Spleen (tissue), 11 donors: ENCODE data around the gene ADARB2. TPM values are rescaled to one million over a fixed set of nuclear protein-coding genes. Genes with fewer than 3 reads are reported as not detected.

Source experiments
- DNase-seq: peaks from one replicate; pipeline ENCODE4 v3.0.0-alpha.2; 2020
- H3K27ac ChIP-seq, 8 donors: fragments of 200-600 bp; sonication (generic) in 7 of 8; 1 replicate in 4 of 8; 2 replicates in 4 of 8; pipeline versions ENCODE4 v1.5.0 to v1.8.0; 2016 to 2021; ENCODE audit warnings: inconsistent platforms in 4 of 8, mild to moderate bottlenecking in 4 of 8, moderate library complexity in 1 of 8
- H3K27me3 ChIP-seq, 7 donors: fragments of 200-600 bp; sonication (generic) in 6 of 7; replicated peaks in 1 of 7; 1 replicate in 4 of 7; 2 replicates in 3 of 7; pipeline versions ENCODE4 v1.5.0 to v1.8.0; 2016 to 2021; ENCODE audit warnings: inconsistent platforms in 3 of 7, mild to moderate bottlenecking in 1 of 7
- H3K36me3 ChIP-seq, 6 donors: fragments of 200-600 bp; sonication (generic) in 5 of 6; 1 replicate in 4 of 6; 2 replicates in 2 of 6; pipeline versions ENCODE4 v1.5.0 to v1.8.0; 2016 to 2021; ENCODE audit warnings: inconsistent platforms in 2 of 6
- H3K4me1 ChIP-seq, 6 donors: fragments of 200-600 bp; sonication (generic) in 5 of 6; 1 replicate in 3 of 6; 2 replicates in 3 of 6; pipeline versions ENCODE4 v1.5.0 to v1.8.0; 2016 to 2021; ENCODE audit warnings: inconsistent platforms in 3 of 6
- H3K4me3 ChIP-seq, 8 donors: fragments of 200-600 bp; sonication (generic) in 7 of 8; 1 replicate in 4 of 8; 2 replicates in 4 of 8; pipeline versions ENCODE4 v1.5.0 to v1.8.0; 2016 to 2021; ENCODE audit warnings: inconsistent platforms in 4 of 8, mild to moderate bottlenecking in 4 of 8, moderate library complexity in 2 of 8
- H3K9me3 ChIP-seq, 8 donors: fragments of 200-600 bp; sonication (generic) in 7 of 8; 1 replicate in 4 of 8; 2 replicates in 4 of 8; pipeline versions ENCODE4 v1.5.0 to v1.8.0; 2016 to 2021; ENCODE audit warnings: inconsistent platforms in 4 of 8
- POLR2A ChIP-seq, 3 donors: fragments of 450-650 bp; IDR thresholded peaks; one replicate each; pipeline ENCODE4 v1.5.1; 2017; ENCODE audit warnings: antibody characterized with exemption in 3 of 3, mild to moderate bottlenecking in 1 of 3
- POLR2AphosphoS5 ChIP-seq, 3 donors: sonication (generic); formaldehyde crosslinking; IDR thresholded peaks; one replicate each; pipeline ENCODE4 v1.5.1; 2017; ENCODE audit warnings: antibody characterized with exemption in 3 of 3
- WGBS, 5 donors: extraction: QIAGEN DNeasy Blood & Tissue Kit in 3 of 5; methylation state at CpG; one replicate each; pipeline versions ENCODE4 v1.1.5 to v1.1.7; 2013 to 2018; 5-methylcytosine and 5-hydroxymethylcytosine counted together
- intact Hi-C: fragments of 100-400 bp; cut with DNase I; formaldehyde crosslinking; loops from one replicate; pipeline ENCODE4 v1.15.0; 2023; ENCODE audit warnings: low total_unique reads
- polyA plus RNA-seq, 3 donors: library from polyadenylated mRNA; stranded (reverse); fragments of 200-250 nt; gene quantifications; one replicate each; pipeline ENCODE4 v1.2.1, GENCODE V29; 2013
- total RNA-seq, 7 donors: library from RNA; depleted of rRNA in 3 of 7; stranded (reverse); fragments of >200 nt in 3 of 7; fragmentation: NEBNext Ultra II Directional in 4 of 7; extraction: Animal tissue kit (Norgen Biotek cat#: 25700) in 4 of 7; gene quantifications; one replicate each; pipeline versions ENCODE4 v1.1.0 to v1.2.1, GENCODE V29; 2016 to 2021
- TF ChIP-seq, protein P1 (sequence below), 11 experiments: fragments of 200-600 bp in 7 of 11; fragments of 450-650 bp in 4 of 11; sonication (generic) in 4 of 11; IDR thresholded peaks in 8 of 11; conservative IDR thresholded peaks in 3 of 11; 1 replicate in 7 of 11; 2 replicates in 4 of 11; pipeline versions ENCODE4 v1.4.0 to v1.8.0; 2016 to 2021; ENCODE audit warnings: antibody characterized with exemption in 11 of 11, inconsistent platforms in 4 of 11, mild to moderate bottlenecking in 1 of 11
- donor health status: healthy with polysubstance abuse.
- donor health status: DM: no; HTN: no; CAD: no; lungs with moderate emphysema.
- donor health status: DM: no; HTN: no; CAD: no.
- donor health status: Bipolar disorder and iron deficiency.
- donor health status: healthy.
- donor health status: DM: no; HTN: no; CAD: no.
- donor health status: DM: yes; HTN: yes; CAD: no.

The ADARB2 gene
- total and polyA plus RNA-seq, 10 donors = 0.05 to 8.1 (median 0.96) TPM

DNA sequence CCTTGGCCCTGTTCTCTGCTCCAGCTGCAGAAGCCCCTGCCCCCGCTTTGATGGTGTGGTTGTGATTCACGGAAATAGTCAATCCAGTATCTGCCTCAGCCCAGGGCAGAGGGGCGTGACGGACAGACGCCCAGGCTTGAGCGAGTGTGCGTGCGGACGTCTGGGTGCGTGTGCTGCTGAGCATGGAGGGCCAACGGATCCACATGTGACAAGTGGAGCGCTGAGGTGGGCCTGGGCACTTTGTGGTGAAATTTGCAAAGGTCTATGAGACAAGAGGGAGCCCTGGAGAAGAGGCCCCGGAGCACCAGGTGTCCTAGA lies 586.7 kb downstream of the ADARB2 start:
- Histone ChIP-seq H3K27me3 (peaks cover 0 to 7% (median 0%) of the 10 kb centered on the region in 7 donors), H3K4me3 (no peak overlapping the region)
- WGBS, 5 donors = 81 to 92% (median 87%) methylated on average over 12 to 13 of the region's 13 CpGs

DNA sequence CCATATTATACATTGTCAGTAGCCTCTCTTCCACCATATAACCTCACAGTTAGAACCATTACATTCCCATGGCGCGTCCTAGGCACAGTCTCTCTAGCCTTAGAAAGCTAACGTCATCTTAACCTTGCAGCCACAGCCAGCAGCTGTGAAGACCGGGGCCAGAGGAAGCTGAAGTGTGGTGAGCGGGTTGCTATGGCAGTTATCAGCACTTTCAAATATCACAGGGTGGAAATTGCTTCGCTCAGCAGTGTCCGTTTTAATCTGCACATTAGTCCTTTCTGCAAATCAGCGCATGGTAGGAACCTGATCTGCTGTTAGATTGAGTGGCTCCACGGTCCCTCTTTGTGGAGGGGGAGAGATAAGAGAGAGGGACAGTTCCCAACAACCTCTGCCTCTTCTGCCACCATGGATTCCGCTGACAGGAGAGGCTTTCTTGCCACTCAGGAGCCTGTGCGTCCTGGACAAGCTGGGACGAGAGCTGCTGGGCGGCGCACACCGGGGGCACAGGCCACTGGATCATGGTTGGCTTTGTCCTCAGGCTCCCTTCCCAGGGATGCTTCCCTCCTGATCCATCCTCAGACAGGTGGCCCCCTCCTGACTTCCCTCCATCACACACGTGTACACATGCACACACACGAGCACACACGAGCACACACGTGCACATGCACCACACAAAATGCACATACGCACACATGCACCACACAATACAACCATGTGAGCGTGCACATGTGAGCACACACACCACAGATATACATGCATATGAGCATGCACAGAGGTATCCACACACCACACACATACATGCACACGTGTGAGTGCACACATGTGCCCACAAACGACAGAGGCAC lies 587.3 kb downstream of the ADARB2 start:
- H3K4me1 ChIP-seq = peaks cover 0 to 17% (median 2%) of the 10 kb centered on the region in 6 donors
- no peak overlapping the region for H3K27ac ChIP-seq
- DNase-seq = peak; percentile 72
- intact Hi-C loops = no loop called here
- peak in 2 of 3 donors; percentile 43 to 65 for TF ChIP-seq POLR2AphosphoS5 (IDR thresholded peaks at IDR 0.05)
- TF ChIP-seq POLR2A (IDR thresholded peaks at IDR 0.05) = no peak
- H3K36me3 ChIP-seq = no peaks in the 10 kb centered on the region
- WGBS, 5 donors = 47 to 69% (median 55%) methylated on average over 21 to 23 of the region's 23 CpGs
- peaks cover 0 to 27% (median 21%) of the 10 kb centered on the region in 8 donors for H3K9me3 ChIP-seq
- peak overlapping the region in 1 of 8 donors; percentile 13 for H3K4me3 ChIP-seq
- H3K27me3 ChIP-seq = peaks cover 0 to 7% (median 0%) of the 10 kb centered on the region in 7 donors

More for the DNA sequence above, 586.7 kb downstream of the ADARB2 start:
- no peaks in the 10 kb centered on the region for H3K36me3 ChIP-seq
- TF ChIP-seq POLR2A (IDR thresholded peaks at IDR 0.05) (no peak), POLR2AphosphoS5 (IDR thresholded peaks at IDR 0.05) (no peak)
- TF ChIP-seq, protein P1, sequence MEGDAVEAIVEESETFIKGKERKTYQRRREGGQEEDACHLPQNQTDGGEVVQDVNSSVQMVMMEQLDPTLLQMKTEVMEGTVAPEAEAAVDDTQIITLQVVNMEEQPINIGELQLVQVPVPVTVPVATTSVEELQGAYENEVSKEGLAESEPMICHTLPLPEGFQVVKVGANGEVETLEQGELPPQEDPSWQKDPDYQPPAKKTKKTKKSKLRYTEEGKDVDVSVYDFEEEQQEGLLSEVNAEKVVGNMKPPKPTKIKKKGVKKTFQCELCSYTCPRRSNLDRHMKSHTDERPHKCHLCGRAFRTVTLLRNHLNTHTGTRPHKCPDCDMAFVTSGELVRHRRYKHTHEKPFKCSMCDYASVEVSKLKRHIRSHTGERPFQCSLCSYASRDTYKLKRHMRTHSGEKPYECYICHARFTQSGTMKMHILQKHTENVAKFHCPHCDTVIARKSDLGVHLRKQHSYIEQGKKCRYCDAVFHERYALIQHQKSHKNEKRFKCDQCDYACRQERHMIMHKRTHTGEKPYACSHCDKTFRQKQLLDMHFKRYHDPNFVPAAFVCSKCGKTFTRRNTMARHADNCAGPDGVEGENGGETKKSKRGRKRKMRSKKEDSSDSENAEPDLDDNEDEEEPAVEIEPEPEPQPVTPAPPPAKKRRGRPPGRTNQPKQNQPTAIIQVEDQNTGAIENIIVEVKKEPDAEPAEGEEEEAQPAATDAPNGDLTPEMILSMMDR (IDR thresholded peaks at IDR 0.05 in 8 of 11, conservative IDR thresholded peaks at IDR 0.05 in 3 of 11) = no peak
- H3K4me1 ChIP-seq = peaks cover 0 to 17% (median 2%) of the 10 kb centered on the region in 6 donors
- peaks cover 0 to 21% (median 15%) of the 10 kb centered on the region in 8 donors for H3K9me3 ChIP-seq
- no peak for DNase-seq
- H3K27ac ChIP-seq = no peak overlapping the region
- intact Hi-C loops = no loop called here

DNA sequence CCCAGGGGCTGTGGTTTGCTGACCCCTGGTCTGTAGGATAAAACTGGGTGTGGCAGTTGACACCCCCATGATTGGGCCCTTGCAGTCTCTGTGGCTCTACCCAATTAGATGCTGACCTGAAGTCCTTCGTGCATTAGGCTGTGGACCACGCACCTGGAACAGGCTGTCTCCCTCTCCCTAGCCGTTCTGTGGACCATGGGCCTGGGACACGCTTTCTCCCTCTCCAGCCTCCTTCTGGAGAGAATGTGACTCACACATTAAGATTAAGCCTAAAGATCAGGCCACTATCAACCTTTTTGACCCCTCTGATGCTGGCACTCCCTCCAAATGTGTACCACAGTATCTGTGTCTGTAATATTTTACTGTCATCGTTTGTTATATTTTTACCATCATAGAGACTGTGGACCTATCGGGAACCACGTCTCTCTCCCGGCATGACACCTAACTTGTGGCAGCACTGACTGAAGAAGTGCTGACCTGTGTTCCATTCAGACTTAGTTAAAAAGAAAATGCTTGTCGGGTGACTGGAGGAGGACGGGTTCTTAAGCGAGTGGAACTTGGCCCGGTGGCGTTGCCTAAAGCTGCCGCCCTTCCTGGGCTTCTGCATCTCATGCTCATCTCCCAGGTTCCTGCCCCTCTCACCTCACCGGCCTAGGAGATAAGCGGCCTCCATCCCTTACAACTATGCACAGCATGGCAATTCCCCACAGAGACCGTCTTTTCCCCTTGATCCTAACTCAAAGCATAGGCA lies 588.3 kb downstream of the ADARB2 start:
- intact Hi-C loops = no loop called here
- DNase-seq = no peak
- no peak overlapping the region for H3K27ac ChIP-seq
- peaks cover 0 to 17% (median 2%) of the 10 kb centered on the region in 6 donors for H3K4me1 ChIP-seq
- H3K27me3 ChIP-seq = peaks cover 0 to 7% (median 0%) of the 10 kb centered on the region in 7 donors
- no peak overlapping the region for H3K4me3 ChIP-seq
- H3K36me3 ChIP-seq = no peaks in the 10 kb centered on the region
- peaks cover 0 to 37% (median 28%) of the 10 kb centered on the region in 8 donors for H3K9me3 ChIP-seq
- TF ChIP-seq POLR2A (IDR thresholded peaks at IDR 0.05) (no peak), POLR2AphosphoS5 (IDR thresholded peaks at IDR 0.05) (no peak)
- TF ChIP-seq, protein P1 (IDR thresholded peaks at IDR 0.05 in 8 of 11, conservative IDR thresholded peaks at IDR 0.05 in 3 of 11) = no peak
- WGBS, 5 donors = 90 to 95% (median 91%) methylated on average over 17 of the region's 17 CpGs

DNA sequence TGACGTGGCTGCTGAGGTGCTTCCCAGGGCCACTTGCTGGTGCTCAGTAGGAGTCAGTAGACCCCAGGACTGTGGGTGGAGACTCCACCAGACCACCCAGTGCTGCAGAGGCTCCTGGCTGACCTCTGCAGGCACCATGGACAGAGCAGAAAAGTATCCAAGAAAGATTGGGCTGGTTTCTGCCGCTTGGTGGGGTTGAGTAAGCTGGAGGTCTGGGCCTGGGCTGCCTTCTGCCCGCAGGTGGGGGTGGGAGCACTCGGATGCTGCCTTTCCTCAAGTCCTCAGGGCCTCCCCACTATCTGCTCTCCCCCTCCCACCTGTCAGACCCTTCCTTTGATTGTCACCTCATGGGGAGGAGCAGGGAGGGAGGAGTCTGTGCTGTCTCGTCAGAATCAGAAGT lies 589.5 kb downstream of the ADARB2 start:
- H3K9me3 ChIP-seq = peaks cover 0 to 42% (median 28%) of the 10 kb centered on the region in 8 donors
- no peak for TF ChIP-seq POLR2AphosphoS5 (IDR thresholded peaks at IDR 0.05)
- no peak for TF ChIP-seq POLR2A (IDR thresholded peaks at IDR 0.05)
- TF ChIP-seq, protein P1 (IDR thresholded peaks at IDR 0.05 in 8 of 11, conservative IDR thresholded peaks at IDR 0.05 in 3 of 11) = no peak
- WGBS, 5 donors = 60 to 89% (median 71%) methylated on average over 4 to 5 of the region's 5 CpGs
- peaks cover 0 to 17% (median 2%) of the 10 kb centered on the region in 6 donors for H3K4me1 ChIP-seq
- intact Hi-C loops = no loop called here
- no peaks in the 10 kb centered on the region for H3K36me3 ChIP-seq
- H3K27me3 ChIP-seq = peaks cover 0 to 7% (median 0%) of the 10 kb centered on the region in 7 donors
- no peak overlapping the region for H3K27ac ChIP-seq
- H3K4me3 ChIP-seq = no peak overlapping the region
- DNase-seq = no peak
